ENCODE results near the gene SNX25. TPM values are rescaled to one million over a fixed set of nuclear protein-coding genes. Genes with fewer than 3 reads are reported as not detected.
A peak's percentile ranks its signal among the peaks of the same experiment; 100 is the strongest.

SNX25 gene
- total RNA-seq, 6 experiments from 2014 or later, result 8.0 to 13.0 (median 10.5) TPM

- Histone ChIP-seq H3K4me1 (peaks cover 0 to 8% (median 0%) of the 10 kb centered on the region in 4 donors), H3K4me3 (no peak overlapping the region), H3K9me3 (no peaks in the 10 kb centered on the region), H3K36me3 (no peaks in the 10 kb centered on the region), H3K27ac (no peak overlapping the region), H3K27me3 (no peaks in the 10 kb centered on the region)
- WGBS (ENCODE audit: insufficient coverage, low coverage, low lambda C conversion rate, missing lambda C conversion rate), result 86% methylated on average over 6 of the region's 6 CpGs
- DNase-seq (peak in 1 of 3 donors; percentile 46), ATAC-seq (peak in 1 of 4 donors; percentile 27)
- TF ChIP-seq POLR2A (IDR thresholded peaks at IDR 0.05), result no peak
- intact Hi-C loops (cut with DNase I), result no loop called here
Observed at GRCh38 chr4:185232370-185232769, 23.0 kb downstream of the SNX25 start.

GRCh38 chr4:185235119-185235842 is 25.9 kb downstream of the SNX25 start:
- Histone ChIP-seq H3K27me3 (no peaks in the 10 kb centered on the region), H3K4me1 (peaks cover 0 to 7% (median 0%) of the 10 kb centered on the region in 4 donors), H3K4me3 (no peak overlapping the region), H3K9me3 (peaks cover 0 to 3% (median 0%) of the 10 kb centered on the region in 4 donors), H3K27ac (no peak overlapping the region), H3K36me3 (no peaks in the 10 kb centered on the region)
- whole genome bisulfite sequencing (ENCODE audit: insufficient coverage, low coverage, low lambda C conversion rate, missing lambda C conversion rate), result 75% methylated on average over 5 of the region's 7 CpGs
- intact Hi-C loops (cut with DNase I), result no loop called here
- no peak for DNase-seq
- ATAC-seq, result no peak
- TF ChIP-seq POLR2A (IDR thresholded peaks at IDR 0.05), result no peak
- no peak for TF ChIP-seq CTCF (IDR thresholded peaks at IDR 0.05)

- Histone ChIP-seq H3K4me3 (no peak overlapping the region), H3K36me3 (no peaks in the 10 kb centered on the region), H3K27me3 (no peaks in the 10 kb centered on the region), H3K9me3 (peaks cover 0 to 3% (median 0%) of the 10 kb centered on the region in 4 donors), H3K27ac (no peak overlapping the region), H3K4me1 (peaks cover 0 to 7% (median 0%) of the 10 kb centered on the region in 4 donors)
- 54% methylated on average over 6 of the region's 7 CpGs for WGBS (ENCODE audit: insufficient coverage, low coverage, low lambda C conversion rate, missing lambda C conversion rate)
- intact Hi-C loops (cut with DNase I), result no loop called here
- TF ChIP-seq POLR2A (IDR thresholded peaks at IDR 0.05) (no peak), CTCF (IDR thresholded peaks at IDR 0.05) (no peak)
- no peak for DNase-seq
- peak; percentile 77 to 98 (median 95) for ATAC-seq
Observed at GRCh38 chr4:185235843-185236503, 26.6 kb downstream of the SNX25 start.

- Histone ChIP-seq H3K4me3 (no peak overlapping the region), H3K36me3 (no peaks in the 10 kb centered on the region), H3K27me3 (no peaks in the 10 kb centered on the region), H3K27ac (no peak overlapping the region), H3K9me3 (peaks cover 0 to 3% (median 0%) of the 10 kb centered on the region in 4 donors), H3K4me1 (peaks cover 0 to 7% (median 0%) of the 10 kb centered on the region in 4 donors)
- DNase-seq (no peak), ATAC-seq (peak in 2 of 4 donors; percentile 17 to 32)
- 70% methylated on average over 3 of the region's 3 CpGs for WGBS (ENCODE audit: insufficient coverage, low coverage, low lambda C conversion rate, missing lambda C conversion rate)
- intact Hi-C loops (cut with DNase I), result no loop called here
- TF ChIP-seq CTCF (IDR thresholded peaks at IDR 0.05) (no peak), POLR2A (IDR thresholded peaks at IDR 0.05) (no peak)
Observed at GRCh38 chr4:185237175-185237574, 27.8 kb downstream of the SNX25 start.

- H3K9me3 ChIP-seq, result peaks cover 0 to 3% (median 0%) of the 10 kb centered on the region in 4 donors
- no peaks in the 10 kb centered on the region for H3K27me3 ChIP-seq
- intact Hi-C loops (cut with DNase I), result no loop called here
- H3K36me3 ChIP-seq, result no peaks in the 10 kb centered on the region
- peaks cover 0 to 7% (median 0%) of the 10 kb centered on the region in 4 donors for H3K4me1 ChIP-seq
- H3K27ac ChIP-seq, result no peak overlapping the region
- WGBS (ENCODE audit: insufficient coverage, low coverage, low lambda C conversion rate, missing lambda C conversion rate), result 96% methylated on average over 5 of the region's 5 CpGs
- DNase-seq (no peak), ATAC-seq (no peak)
- H3K4me3 ChIP-seq, result no peak overlapping the region
- no peak for TF ChIP-seq POLR2A (IDR thresholded peaks at IDR 0.05)
- TF ChIP-seq CTCF (IDR thresholded peaks at IDR 0.05), result no peak
Observed at GRCh38 chr4:185238215-185238681, 28.9 kb downstream of the SNX25 start.
